HG03103 (cell line): Measurements from ENCODE around the gene PKD2L1.
"Not testable (repeated sequence)": the region's sequence is repeated elsewhere in the genome, so short reads cannot be mapped to it uniquely, and the experiment has no call there.

Source experiments
- ATAC-seq: cut with Tn5 transposase; IDR thresholded peaks from one replicate; pipeline ENCODE4 v1.9.1; 2021; ENCODE audit warnings: low read depth; ENCODE audit not compliant: unreplicated experiment

The PKD2L1 gene

GRCh38 chr10:100288196-100288595, 41.8 kb downstream of the PKD2L1 start:
- no peak for ATAC-seq

DNA sequence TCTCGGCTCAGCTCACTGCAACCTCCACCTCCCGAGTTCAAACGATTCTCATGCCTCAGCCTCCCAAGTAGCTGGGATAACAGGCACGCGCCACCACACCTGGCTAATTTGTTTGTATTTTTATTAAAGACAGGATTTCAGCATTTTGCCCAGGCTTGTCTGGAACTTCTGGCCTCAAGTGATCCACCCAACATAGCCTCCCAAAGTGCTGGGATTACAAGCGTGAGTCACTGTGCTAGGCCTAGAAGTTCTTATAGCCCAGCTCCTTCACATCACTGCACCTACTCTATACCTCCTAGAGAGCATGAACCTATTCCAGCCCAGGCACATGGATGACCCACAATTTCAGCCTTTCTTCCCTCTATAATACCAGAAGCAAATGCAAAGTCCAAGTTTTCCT, 42.3 kb downstream of the PKD2L1 start:
- ATAC-seq = no peak

DNA sequence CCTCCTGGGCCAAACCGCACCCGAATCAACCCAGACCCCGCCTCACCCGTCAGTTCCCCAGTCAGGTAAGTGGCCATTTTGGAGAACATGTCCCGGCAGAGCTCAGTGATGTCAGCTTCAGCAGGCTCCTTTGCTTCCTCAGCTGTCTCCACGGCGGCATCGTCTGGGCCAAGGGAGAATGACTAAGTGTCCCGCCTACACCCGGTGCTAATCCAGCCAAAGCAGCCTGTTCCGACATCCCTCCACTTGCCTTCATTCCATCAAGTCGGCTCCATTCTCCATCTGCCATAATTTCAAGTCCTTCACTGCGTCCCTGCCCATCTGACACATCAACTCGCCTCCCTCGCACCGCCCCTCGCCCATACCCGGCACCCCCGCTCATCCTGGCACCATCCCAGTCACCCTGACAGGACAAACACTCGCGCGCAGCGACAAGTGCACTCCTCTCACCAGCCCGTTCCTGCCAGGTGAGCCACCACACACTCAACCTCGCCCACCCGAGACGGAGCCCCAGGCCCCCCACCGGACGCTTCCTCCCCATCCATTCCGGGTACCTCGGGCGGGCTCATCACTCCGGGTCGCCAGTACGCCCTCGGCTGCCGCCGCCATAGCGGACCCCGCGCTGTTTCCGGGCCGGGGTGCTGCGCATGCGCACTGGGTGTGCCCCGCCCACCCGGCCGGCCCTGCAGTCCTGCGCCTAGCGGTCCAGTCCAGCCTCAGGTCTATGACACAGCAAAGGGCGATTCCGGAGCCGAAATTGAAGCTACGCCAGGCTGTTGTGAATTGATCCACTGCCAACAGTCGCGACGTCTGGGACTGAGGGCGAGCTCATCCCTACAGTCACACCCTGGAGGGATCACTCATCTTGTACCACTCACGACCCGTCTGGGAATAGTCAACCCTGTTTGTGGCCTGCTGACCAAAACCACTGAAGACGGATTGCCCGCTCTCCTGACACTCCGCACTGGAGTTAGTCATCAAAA, 43.7 kb downstream of the PKD2L1 start, which contains the start of gene BLOC1S2:
BLOC1S2 (minus strand) TSS at position 630 of the 983 bp plus-strand sequence; CDS start at position 609, 21 bp downstream.
- ATAC-seq = peak; percentile 89

GRCh38 chr10:100285326-100285725, 44.7 kb downstream of the PKD2L1 start:
- not testable (repeated sequence) for ATAC-seq

- no peak for ATAC-seq
These were observed 47.1 kb downstream of the PKD2L1 start for GRCh38 chr10:100282907-100283306.

GRCh38 chr10:100276971-100277370, 53.1 kb downstream of the PKD2L1 start:
- ATAC-seq = not testable (repeated sequence)

DNA sequence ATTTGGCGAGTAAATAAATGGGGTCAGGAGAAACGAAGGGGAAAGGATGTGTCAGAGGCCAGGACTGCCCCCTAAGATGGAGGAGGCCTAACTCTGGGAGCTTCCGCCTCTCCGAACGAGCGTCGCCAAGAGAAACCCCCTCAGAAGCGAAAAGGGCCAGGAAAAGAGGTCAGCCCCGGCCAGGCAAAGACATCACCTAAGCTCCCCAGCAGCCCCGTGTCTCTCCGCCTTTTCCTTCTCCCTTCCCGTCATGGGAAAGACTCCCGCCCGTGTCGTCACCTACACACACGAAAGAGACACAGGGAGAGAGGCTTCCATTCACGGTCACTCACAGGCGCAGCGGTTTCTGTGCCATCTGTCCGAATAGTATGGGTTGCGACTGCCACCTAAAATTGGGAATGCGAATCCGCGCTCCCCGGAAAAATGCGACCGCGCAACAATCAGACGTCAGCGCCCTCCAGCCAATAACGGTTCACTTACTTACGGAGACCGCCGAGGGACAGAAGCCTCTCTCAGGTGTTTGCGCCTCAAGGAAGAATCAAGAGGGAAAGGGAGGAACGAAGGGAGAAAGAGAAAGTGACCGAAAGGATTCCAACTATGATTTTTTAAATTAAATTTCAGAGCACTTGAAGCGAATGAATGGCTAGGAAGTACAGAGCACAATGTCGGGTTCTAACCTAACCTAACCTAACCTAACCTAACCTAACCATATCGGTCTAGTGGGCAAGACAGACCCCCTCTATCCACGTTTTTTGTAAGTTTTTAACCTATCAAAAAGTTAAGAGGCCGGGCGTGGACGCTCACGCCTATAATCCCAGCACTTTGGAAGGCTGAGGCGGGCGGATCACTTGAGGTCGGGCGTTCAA, 62.6 kb downstream of the PKD2L1 start, which contains the start of gene CWF19L1:
CWF19L1 (minus strand) TSS at position 400 of the 866 bp plus-strand sequence; CDS start at position 355, 45 bp downstream.
- peak; percentile 64 for ATAC-seq

- ATAC-seq = no peak
These were observed 64.1 kb downstream of the PKD2L1 start for GRCh38 chr10:100265821-100266485.

DNA sequence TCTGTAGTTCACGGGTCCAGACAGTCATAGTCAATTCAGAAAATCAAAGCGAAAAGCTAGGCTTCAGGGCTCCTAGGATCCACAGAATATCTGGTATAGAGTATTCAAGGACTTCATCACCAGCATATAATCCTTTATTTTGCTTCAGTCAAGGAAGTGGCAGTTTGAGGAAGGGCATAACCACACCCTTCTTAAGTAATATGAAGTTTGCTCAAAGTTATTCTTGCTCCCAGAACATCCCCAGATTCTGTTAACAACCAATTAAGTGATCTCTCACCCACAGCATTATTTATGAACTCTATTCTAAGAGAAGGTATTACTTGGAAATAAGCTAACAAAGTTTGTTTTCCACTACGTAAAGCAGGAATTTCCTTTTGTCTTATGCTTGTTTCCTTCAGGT, 75.8 kb downstream of the PKD2L1 start:
- ATAC-seq = no peak

- no peak for ATAC-seq
These were observed 77.0 kb downstream of the PKD2L1 start for GRCh38 chr10:100253041-100253440.

DNA sequence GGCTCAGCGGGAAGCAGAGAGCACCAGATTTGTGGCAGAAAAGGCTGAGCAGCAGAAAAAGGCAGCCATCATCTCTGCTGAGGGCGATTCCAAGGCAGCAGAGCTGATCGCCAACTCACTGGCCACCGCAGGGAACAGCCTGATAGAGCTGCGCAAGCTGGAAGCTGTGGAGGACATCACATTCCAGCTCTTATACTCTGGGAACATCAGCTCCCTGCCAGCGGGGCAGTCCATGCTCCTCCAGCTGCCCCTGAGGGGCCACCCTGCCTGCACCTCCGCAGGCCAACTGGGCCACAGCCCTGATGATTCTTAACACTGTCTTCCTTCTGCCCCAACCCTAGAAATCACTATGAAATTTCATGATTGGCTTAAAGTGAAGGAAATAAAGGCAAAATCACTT, 81.2 kb downstream of the PKD2L1 start:
- no peak for ATAC-seq

DNA sequence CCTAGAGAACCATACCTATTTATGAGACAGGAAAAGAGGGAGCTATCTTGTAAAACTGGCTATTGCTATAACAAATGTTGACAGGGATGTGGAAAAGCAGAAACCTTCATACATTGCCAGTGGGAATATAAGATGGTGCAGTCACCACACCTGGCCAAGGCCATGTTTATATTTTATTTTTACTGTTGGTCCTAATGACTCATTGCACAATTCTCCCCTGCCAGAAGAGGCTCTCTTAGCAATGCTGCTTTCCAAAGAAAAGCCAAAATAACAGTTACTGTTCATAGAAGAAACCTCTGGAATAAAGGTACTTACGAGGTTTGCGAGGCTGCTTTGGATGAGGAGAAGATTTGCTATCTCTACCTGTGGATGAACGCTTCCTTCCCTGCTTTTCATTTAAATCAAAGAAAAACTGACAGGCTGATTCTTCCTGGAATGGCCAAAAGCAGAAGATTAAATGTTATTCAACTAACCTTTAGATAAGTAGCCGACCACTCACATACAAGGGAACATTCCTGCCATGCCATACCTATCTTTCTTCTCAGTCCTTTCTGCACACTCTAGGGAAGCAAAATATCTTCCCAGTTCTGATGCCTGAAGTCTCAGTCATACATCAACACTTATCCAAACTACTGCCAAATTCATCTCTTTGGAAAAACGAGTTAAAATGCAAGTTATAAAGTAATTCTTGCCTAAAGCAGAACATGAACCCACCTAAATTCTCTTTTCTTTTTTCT, 84.4 kb downstream of the PKD2L1 start:
- ATAC-seq = no peak

DNA sequence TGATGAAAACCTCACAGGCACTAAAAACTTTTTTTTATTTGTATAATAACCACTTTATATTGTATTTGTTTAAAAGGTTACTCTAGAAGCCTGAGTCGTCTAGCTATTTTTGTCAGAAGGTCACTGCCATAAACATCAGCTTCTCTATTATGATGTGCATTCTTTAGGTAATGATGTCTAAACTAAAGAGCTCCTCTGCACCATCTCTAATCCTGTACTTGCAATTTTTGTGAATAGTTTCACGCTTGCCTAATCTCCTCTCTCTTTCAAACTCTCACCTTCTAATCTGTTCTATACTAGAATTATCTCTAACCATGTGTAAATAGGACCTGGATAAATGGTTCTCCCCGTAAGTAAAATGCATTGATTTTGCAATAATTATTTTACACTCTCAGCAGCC, 90.2 kb downstream of the PKD2L1 start:
- ATAC-seq = no peak

DNA sequence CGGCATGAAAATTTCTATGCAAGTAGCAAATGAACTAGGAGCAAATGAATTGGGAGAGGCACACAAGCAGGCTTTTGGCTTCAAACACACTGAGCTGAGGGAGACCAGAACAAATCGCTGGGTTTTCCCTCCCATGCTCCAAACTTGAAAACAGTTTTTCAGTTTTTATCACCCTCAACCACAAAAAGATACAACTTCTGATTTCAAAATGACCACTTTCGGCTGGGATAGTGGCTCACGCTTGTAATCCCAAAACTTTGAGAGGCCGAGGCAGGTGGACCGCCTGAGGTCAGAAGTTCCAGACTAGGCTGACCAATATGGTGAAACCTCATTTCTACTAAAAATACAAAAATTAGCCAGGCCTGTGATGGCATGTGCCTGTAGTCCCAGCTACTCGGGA, 91.6 kb downstream of the PKD2L1 start:
- ATAC-seq = no peak
